Glutamatergic neuron (in vitro differentiated cells): ENCODE measurements around the gene MICALL1. TPM values are rescaled to one million over a fixed set of nuclear protein-coding genes. Genes with fewer than 3 reads are reported as not detected.

Experiments used
- DNase-seq: peaks from one replicate; pipeline ENCODE4 v3.0.0; 2022
- H3K27ac Mint-ChIP-seq: one replicate; pipeline ENCODE4 v1.8.0; 2020; ENCODE audit warnings: mild to moderate bottlenecking, mixed read lengths, inconsistent platforms; ENCODE audit not compliant: unreplicated experiment
- H3K27me3 Mint-ChIP-seq: one replicate; pipeline ENCODE4 v1.8.0; 2020; ENCODE audit warnings: mild to moderate bottlenecking, moderate library complexity, mixed read lengths, inconsistent platforms; ENCODE audit not compliant: unreplicated experiment
- H3K36me3 Mint-ChIP-seq: one replicate; pipeline ENCODE4 v1.8.0; 2020; ENCODE audit warnings: mild to moderate bottlenecking, mixed read lengths, inconsistent platforms; ENCODE audit not compliant: unreplicated experiment
- H3K4me1 Mint-ChIP-seq: one replicate; pipeline ENCODE4 v1.8.0; 2020; ENCODE audit warnings: mild to moderate bottlenecking, low read depth, mixed read lengths, inconsistent platforms; ENCODE audit not compliant: unreplicated experiment
- H3K4me3 Mint-ChIP-seq: one replicate; pipeline ENCODE4 v1.8.0; 2020; ENCODE audit warnings: mild to moderate bottlenecking, mixed read lengths, inconsistent platforms; ENCODE audit not compliant: unreplicated experiment
- H3K9me3 Mint-ChIP-seq: one replicate; pipeline ENCODE4 v1.8.0; 2020; ENCODE audit warnings: mild to moderate bottlenecking, moderate library complexity, mixed read lengths, inconsistent platforms; ENCODE audit not compliant: unreplicated experiment
- long read RNA-seq: library from polyadenylated mRNA; unstranded; transcript quantifications from one replicate; pipeline ENCODE4 v2.0.0, GENCODE V29; 2020; ENCODE audit not compliant: unreplicated experiment
- total RNA-seq: library from RNA; stranded (reverse); fragmentation: NEBNext Ultra II Directional; extraction: Animal tissue kit (Norgen Biotek cat#: 25700); gene quantifications from one replicate; pipeline ENCODE4 v1.2.1, GENCODE V29; 2021; ENCODE audit not compliant: unreplicated experiment
- TF ChIP-seq, protein P1 (sequence below): fragments of 200-600 bp; sonication (generic); IDR thresholded peaks from one replicate; pipeline ENCODE4 v1.5.0; 2021; ENCODE audit not compliant: partially characterized antibody, unreplicated experiment

Gene MICALL1, protein sequence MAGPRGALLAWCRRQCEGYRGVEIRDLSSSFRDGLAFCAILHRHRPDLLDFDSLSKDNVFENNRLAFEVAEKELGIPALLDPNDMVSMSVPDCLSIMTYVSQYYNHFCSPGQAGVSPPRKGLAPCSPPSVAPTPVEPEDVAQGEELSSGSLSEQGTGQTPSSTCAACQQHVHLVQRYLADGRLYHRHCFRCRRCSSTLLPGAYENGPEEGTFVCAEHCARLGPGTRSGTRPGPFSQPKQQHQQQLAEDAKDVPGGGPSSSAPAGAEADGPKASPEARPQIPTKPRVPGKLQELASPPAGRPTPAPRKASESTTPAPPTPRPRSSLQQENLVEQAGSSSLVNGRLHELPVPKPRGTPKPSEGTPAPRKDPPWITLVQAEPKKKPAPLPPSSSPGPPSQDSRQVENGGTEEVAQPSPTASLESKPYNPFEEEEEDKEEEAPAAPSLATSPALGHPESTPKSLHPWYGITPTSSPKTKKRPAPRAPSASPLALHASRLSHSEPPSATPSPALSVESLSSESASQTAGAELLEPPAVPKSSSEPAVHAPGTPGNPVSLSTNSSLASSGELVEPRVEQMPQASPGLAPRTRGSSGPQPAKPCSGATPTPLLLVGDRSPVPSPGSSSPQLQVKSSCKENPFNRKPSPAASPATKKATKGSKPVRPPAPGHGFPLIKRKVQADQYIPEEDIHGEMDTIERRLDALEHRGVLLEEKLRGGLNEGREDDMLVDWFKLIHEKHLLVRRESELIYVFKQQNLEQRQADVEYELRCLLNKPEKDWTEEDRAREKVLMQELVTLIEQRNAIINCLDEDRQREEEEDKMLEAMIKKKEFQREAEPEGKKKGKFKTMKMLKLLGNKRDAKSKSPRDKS
- 133 TPM for total RNA-seq
- long read RNA-seq, partial matches to known transcripts = 10 of 11 reads
- long read RNA-seq, other reads (novel, unspliced or antisense) = 1 of 11 reads

DNA sequence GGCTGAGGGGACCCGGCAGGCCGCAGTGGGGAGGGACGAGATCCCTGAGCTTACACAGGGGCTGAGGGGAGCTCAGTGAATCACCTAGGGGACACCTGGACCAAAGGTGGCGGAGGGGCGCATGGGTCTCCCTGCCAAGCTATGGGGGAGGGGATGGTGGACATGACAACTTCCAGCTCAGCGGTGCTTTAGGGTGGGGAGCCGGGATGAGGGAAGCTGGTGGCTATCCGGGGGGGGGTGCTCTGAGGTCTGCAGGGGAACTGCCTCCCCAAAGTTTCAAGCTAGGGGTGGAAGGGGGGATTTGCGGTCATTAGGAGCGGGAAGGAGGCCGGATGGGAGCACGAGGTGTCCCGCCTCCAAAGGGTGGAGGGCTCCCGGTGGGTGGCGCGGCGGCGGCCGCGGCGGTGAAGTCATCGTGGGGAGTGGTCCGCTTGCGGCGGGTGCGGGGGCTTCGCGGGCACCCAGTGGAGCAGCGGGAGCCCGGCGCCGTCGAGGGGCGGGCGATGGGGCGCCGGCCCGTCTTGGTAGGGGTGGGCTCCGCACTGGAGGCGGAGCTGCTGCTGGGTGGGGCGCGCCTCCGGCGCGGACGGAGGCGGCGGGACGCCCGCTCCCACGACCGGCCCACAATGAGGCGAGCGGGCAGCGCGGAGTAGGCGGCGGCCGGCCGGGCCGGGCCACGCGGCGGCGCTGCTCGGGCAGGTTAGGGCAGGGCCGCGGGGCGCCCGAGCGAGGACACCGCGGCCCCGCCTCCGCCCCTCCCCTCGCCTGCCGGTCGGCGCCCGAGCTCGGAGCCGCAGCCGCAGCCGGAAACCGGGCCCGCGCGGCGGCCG, at the start of gene MICALL1:
Gene MICALL1 (plus strand): TSS at position 764 of the 830 bp plus-strand sequence. CDS start 126 bp downstream, outside the sequence.
- Mint-ChIP-seq H3K27ac (peak within 1 kb of the TSS; percentile 98), H3K9me3 (peaks cover 12% of the 10 kb centered on the region), H3K36me3 (no peaks in the 10 kb centered on the region), H3K4me1 (peaks cover 29% of the 10 kb centered on the region), H3K27me3 (peaks cover 24% of the 10 kb centered on the region), H3K4me3 (peak within 1 kb of the TSS; percentile 93)
- DNase-seq = peak; percentile 82
- TF ChIP-seq, protein P1, sequence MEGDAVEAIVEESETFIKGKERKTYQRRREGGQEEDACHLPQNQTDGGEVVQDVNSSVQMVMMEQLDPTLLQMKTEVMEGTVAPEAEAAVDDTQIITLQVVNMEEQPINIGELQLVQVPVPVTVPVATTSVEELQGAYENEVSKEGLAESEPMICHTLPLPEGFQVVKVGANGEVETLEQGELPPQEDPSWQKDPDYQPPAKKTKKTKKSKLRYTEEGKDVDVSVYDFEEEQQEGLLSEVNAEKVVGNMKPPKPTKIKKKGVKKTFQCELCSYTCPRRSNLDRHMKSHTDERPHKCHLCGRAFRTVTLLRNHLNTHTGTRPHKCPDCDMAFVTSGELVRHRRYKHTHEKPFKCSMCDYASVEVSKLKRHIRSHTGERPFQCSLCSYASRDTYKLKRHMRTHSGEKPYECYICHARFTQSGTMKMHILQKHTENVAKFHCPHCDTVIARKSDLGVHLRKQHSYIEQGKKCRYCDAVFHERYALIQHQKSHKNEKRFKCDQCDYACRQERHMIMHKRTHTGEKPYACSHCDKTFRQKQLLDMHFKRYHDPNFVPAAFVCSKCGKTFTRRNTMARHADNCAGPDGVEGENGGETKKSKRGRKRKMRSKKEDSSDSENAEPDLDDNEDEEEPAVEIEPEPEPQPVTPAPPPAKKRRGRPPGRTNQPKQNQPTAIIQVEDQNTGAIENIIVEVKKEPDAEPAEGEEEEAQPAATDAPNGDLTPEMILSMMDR = no peak

DNA sequence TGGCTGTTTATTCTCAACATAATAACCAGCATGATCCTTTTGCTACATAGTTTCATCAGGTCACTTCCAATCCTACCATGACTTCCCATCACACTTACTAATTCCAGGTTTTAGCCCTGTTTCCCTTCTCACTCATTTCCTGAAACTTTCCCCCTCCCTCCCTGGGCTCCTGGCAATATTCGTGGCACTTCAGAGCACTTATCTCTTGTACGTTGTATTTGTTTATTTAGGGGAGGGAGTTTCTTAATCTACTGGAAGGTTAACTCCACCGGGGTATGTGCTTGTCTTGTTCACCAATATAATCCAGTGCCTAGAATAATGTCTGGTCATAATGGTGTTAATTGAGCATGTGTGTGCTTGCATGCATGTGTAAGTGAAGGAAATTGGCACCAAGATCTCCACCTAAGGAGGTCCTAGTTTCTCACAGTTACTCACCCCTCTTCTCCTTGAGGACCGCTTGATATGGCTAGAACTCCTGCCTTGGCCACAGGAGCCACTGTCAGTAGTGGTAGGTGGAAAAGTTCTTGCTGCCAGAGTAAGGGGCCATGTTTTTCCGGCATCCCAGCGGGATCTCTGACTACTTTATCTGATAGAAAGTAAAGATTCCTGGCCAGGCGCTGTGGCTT, 45.2 kb upstream of the MICALL1 start:
- peaks cover 5% of the 10 kb centered on the region for H3K4me1 Mint-ChIP-seq
- TF ChIP-seq, protein P1 = no peak
- H3K27ac Mint-ChIP-seq = no peak overlapping the region
- no peak overlapping the region for H3K4me3 Mint-ChIP-seq
- DNase-seq = no peak
- H3K9me3 Mint-ChIP-seq = peaks cover 3% of the 10 kb centered on the region
- H3K27me3 Mint-ChIP-seq = peaks cover 2% of the 10 kb centered on the region
- H3K36me3 Mint-ChIP-seq = no peaks in the 10 kb centered on the region

DNA sequence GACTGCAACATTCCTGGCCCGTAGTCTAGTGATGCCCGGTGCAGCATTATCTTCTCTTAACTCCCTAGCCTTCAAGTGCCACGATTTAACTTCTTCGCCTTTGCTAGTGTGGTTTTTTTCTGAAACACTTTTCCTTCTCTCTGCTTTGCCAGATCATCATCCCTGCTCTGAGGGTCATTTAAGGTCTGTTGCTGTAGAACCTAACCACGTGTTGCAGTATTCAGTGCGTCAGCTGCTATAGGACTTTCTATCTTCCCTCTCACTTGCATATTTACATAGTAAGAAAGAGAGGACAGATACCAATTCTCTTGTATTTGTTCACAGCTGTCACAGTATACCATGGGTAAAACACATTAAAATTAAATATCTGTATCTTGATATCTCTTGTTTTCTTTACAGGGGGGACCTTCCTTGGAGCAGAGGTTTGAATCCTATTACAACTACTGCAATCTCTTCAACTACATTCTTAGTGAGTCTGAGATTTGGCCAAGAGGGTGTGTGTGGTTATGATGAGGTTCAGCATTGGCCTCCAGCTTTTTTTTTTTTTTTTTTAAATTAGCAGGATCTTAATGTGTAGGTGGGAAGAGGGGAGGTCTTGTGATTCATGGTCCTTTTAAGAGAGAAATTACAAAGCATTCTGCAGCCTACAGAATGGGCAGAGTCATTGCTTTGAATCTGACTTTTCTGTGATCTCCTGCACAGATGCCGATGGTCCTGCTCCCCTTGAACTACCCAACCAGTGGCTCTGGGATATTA, 43.3 kb upstream of the MICALL1 start:
- H3K4me1 Mint-ChIP-seq = peaks cover 5% of the 10 kb centered on the region
- no peak for DNase-seq
- peaks cover 2% of the 10 kb centered on the region for H3K27me3 Mint-ChIP-seq
- no peak overlapping the region for H3K4me3 Mint-ChIP-seq
- H3K27ac Mint-ChIP-seq = peak overlapping the region; percentile 72
- H3K36me3 Mint-ChIP-seq = no peaks in the 10 kb centered on the region
- peaks cover 3% of the 10 kb centered on the region for H3K9me3 Mint-ChIP-seq
- TF ChIP-seq, protein P1 = no peak

DNA sequence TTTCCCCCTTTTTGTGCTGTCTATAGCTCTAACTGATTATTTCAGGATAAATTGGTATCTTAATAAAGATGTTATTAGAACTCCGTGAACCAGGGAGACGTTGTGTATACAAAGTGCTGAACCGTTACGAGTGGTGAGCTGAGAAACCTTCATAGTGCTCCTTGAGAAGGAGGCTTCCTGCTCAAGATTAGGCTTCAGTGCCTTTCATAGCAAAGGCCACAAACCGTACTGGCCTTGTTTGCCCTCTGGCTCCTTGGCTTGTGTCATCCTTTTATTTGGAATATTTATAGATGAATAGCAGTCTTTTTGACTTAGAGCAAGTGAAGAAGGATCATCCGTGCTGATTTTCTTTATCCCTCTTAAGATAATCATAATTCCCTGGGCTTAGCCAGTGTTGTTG, 40.6 kb upstream of the MICALL1 start:
- no peak for DNase-seq
- H3K4me1 Mint-ChIP-seq = peaks cover 12% of the 10 kb centered on the region
- peaks cover 6% of the 10 kb centered on the region for H3K9me3 Mint-ChIP-seq
- TF ChIP-seq, protein P1 = no peak
- H3K27me3 Mint-ChIP-seq = peaks cover 7% of the 10 kb centered on the region
- no peak overlapping the region for H3K27ac Mint-ChIP-seq
- H3K4me3 Mint-ChIP-seq = no peak overlapping the region
- H3K36me3 Mint-ChIP-seq = no peaks in the 10 kb centered on the region
